Esophagus squamous epithelium (tissue), 5 donors: Measurements from ENCODE around the gene TAF10. TPM values are rescaled to one million over a fixed set of nuclear protein-coding genes. Genes with fewer than 3 reads are reported as not detected.

ENCODE experiments used
- DNase-seq: peaks from one replicate; lab custom pipeline; 2025; lab: John Stamatoyannopoulos, UW
- H3K27ac ChIP-seq, 4 donors: fragments of 200-600 bp; sonication (generic); one replicate each; pipeline ENCODE4 v1.5.1; 2016 to 2019; ENCODE audit warnings: mild to moderate bottlenecking in 1 of 4
- H3K27me3 ChIP-seq, 4 donors: fragments of 200-600 bp; sonication (generic); 1 replicate in 3 of 4; 2 replicates in 1 of 4; pipeline versions ENCODE4 v1.5.1 to v1.6.0; 2017 to 2021; ENCODE audit warnings: antibody characterized with exemption in 1 of 4
- H3K36me3 ChIP-seq, 3 donors: fragments of 200-600 bp; sonication (generic); one replicate each; pipeline ENCODE4 v1.5.1; 2016 to 2019
- H3K4me1 ChIP-seq, 3 donors: fragments of 200-600 bp; sonication (generic); one replicate each; pipeline ENCODE4 v1.5.1; 2017 to 2019
- H3K4me3 ChIP-seq, 4 donors: fragments of 200-600 bp; sonication (generic); 1 replicate in 3 of 4; 2 replicates in 1 of 4; pipeline ENCODE4 v1.5.1; 2016 to 2019; ENCODE audit warnings: mild to moderate bottlenecking in 2 of 4, moderate library complexity in 1 of 4
- H3K9me3 ChIP-seq, 3 donors: fragments of 200-600 bp; sonication (generic); one replicate each; pipeline ENCODE4 v1.5.1; 2016 to 2019
- CTCF ChIP-seq, 6 experiments: fragments of 450-650 bp in 4 of 6; fragments of 200-600 bp in 2 of 6; sonication (generic) in 2 of 6; IDR thresholded peaks; one replicate each; pipeline ENCODE4 v1.5.1; 2016 to 2019; ENCODE audit warnings: antibody characterized with exemption in 6 of 6, mild to moderate bottlenecking in 4 of 6, moderate library complexity in 4 of 6
- POLR2A ChIP-seq, 4 donors: fragments of 450-650 bp; IDR thresholded peaks; one replicate each; pipeline ENCODE4 v1.6.1; 2017; ENCODE audit warnings: antibody characterized with exemption in 4 of 4, mild to moderate bottlenecking in 4 of 4, moderate library complexity in 3 of 4
- WGBS, 2 donors: methylation state at CpG; one replicate each; pipeline ENCODE4 v1.1.5; 2018; 5-methylcytosine and 5-hydroxymethylcytosine counted together
- intact Hi-C: fragments of 100-400 bp; cut with DNase I; formaldehyde crosslinking; loops from one replicate; pipeline ENCODE4 v1.15.0; 2022
- total RNA-seq, 4 donors: library from RNA; depleted of rRNA; stranded (reverse); fragments of >200 nt; gene quantifications; one replicate each; pipeline ENCODE4 v1.1.0, GENCODE V29; 2016
- donor health status: DM: yes; HTN: yes; CAD: no.

The TAF10 gene
- total RNA-seq, 4 donors from 2014 or later, result 31.9 to 69.2 (median 48.6) TPM

GRCh38 chr11:6648501-6648900 is 36.5 kb upstream of the TAF10 start:
- WGBS, 2 donors, result 44 to 79% methylated on average over 1 of the region's 1 CpG
- no peaks in the 10 kb centered on the region for H3K9me3 ChIP-seq
- H3K27ac ChIP-seq, result peak overlapping the region in 1 of 4 donors; percentile 45
- H3K27me3 ChIP-seq, result peaks cover 0 to 20% (median 0%) of the 10 kb centered on the region in 4 donors
- intact Hi-C loops, result no loop called here
- TF ChIP-seq POLR2A (IDR thresholded peaks at IDR 0.05) (no peak), CTCF (IDR thresholded peaks at IDR 0.05) (no peak)
- peaks cover 15 to 43% (median 23%) of the 10 kb centered on the region in 3 donors for H3K4me1 ChIP-seq
- no peaks in the 10 kb centered on the region for H3K36me3 ChIP-seq
- DNase-seq, result no peak
- no peak overlapping the region for H3K4me3 ChIP-seq

- peak overlapping the region in 2 of 4 donors; percentile 68 to 77 for H3K27ac ChIP-seq
- H3K27me3 ChIP-seq, result peaks cover 0 to 19% (median 0%) of the 10 kb centered on the region in 4 donors
- H3K36me3 ChIP-seq, result no peaks in the 10 kb centered on the region
- no peak overlapping the region for H3K4me3 ChIP-seq
- TF ChIP-seq CTCF (IDR thresholded peaks at IDR 0.05), result no peak
- no peak for TF ChIP-seq POLR2A (IDR thresholded peaks at IDR 0.05)
- no peaks in the 10 kb centered on the region for H3K9me3 ChIP-seq
- 80 to 86% methylated on average over 2 of the region's 2 CpGs for WGBS, 2 donors
- no peak for DNase-seq
- peaks cover 15 to 41% (median 23%) of the 10 kb centered on the region in 3 donors for H3K4me1 ChIP-seq
- intact Hi-C loops, result no loop called here
These were observed 35.8 kb upstream of the TAF10 start for GRCh38 chr11:6647836-6648235.

- no peak overlapping the region for H3K4me3 ChIP-seq
- peaks cover 0 to 15% (median 0%) of the 10 kb centered on the region in 4 donors for H3K27me3 ChIP-seq
- intact Hi-C loops, result no loop called here
- H3K9me3 ChIP-seq, result no peaks in the 10 kb centered on the region
- peaks cover 15 to 41% (median 23%) of the 10 kb centered on the region in 3 donors for H3K4me1 ChIP-seq
- WGBS, 2 donors, result 44 to 51% methylated on average over 8 to 9 of the region's 9 CpGs
- peak overlapping the region; percentile 38 to 85 (median 72) for H3K27ac ChIP-seq
- H3K36me3 ChIP-seq, result no peaks in the 10 kb centered on the region
- TF ChIP-seq POLR2A (IDR thresholded peaks at IDR 0.05) (no peak), CTCF (IDR thresholded peaks at IDR 0.05) (no peak)
- DNase-seq, result no peak
These were observed 35.1 kb upstream of the TAF10 start for GRCh38 chr11:6646918-6647679.

- intact Hi-C loops, result no loop called here
- no peak overlapping the region for H3K4me3 ChIP-seq
- TF ChIP-seq POLR2A (IDR thresholded peaks at IDR 0.05) (no peak), CTCF (IDR thresholded peaks at IDR 0.05) (no peak)
- peaks cover 15 to 41% (median 23%) of the 10 kb centered on the region in 3 donors for H3K4me1 ChIP-seq
- H3K36me3 ChIP-seq, result no peaks in the 10 kb centered on the region
- H3K27ac ChIP-seq, result peak overlapping the region; percentile 38 to 85 (median 72)
- no peaks in the 10 kb centered on the region for H3K9me3 ChIP-seq
- WGBS, 2 donors, result 28 to 42% methylated on average over 2 of the region's 3 CpGs
- DNase-seq, result no peak
- peaks cover 0 to 12% (median 0%) of the 10 kb centered on the region in 4 donors for H3K27me3 ChIP-seq
These were observed 34.5 kb upstream of the TAF10 start for GRCh38 chr11:6646576-6646917.

GRCh38 chr11:6646071-6646470 is 34.1 kb upstream of the TAF10 start:
- peaks cover 0 to 7% (median 0%) of the 10 kb centered on the region in 4 donors for H3K27me3 ChIP-seq
- H3K27ac ChIP-seq, result peak overlapping the region in 3 of 4 donors; percentile 68 to 85 (median 77)
- H3K4me1 ChIP-seq, result peaks cover 15 to 41% (median 23%) of the 10 kb centered on the region in 3 donors
- no peak for TF ChIP-seq CTCF (IDR thresholded peaks at IDR 0.05)
- peaks cover 0 to 2% (median 0%) of the 10 kb centered on the region in 3 donors for H3K36me3 ChIP-seq
- H3K4me3 ChIP-seq, result peak overlapping the region in 1 of 4 donors; percentile 21
- H3K9me3 ChIP-seq, result no peaks in the 10 kb centered on the region
- intact Hi-C loops, result no loop called here
- 51 to 65% methylated on average over 12 of the region's 12 CpGs for WGBS, 2 donors
- no peak for DNase-seq
